Measurements from ENCODE around the gene CCDC134. TPM values are rescaled to one million over a fixed set of nuclear protein-coding genes. Genes with fewer than 3 reads are reported as not detected.

The CCDC134 gene
- polyA plus RNA-seq, 5 donors, result 8.1 to 10.0 (median 9.3) TPM

Other genes starting within 250 kb of the CCDC134 start
- gene CSDC2, start 239.7 kb upstream of the CCDC134 start, polyA plus RNA-seq (ENCODE audit: insufficient read depth in 1 of 5, insufficient read length in 5 of 5, low replicate concordance in 1 of 5), result 1 to 10 TPM; 3.2 to 7.3 (median 4.0) TPM
- gene PMM1, start 210.8 kb upstream of the CCDC134 start, polyA plus RNA-seq (ENCODE audit: insufficient read depth in 1 of 5, insufficient read length in 5 of 5, low replicate concordance in 1 of 5), result 10 to 100 TPM; 41.2 to 63.1 (median 52.3) TPM
- gene DESI1, start 179.6 kb upstream of the CCDC134 start, polyA plus RNA-seq (ENCODE audit: insufficient read depth in 1 of 5, insufficient read length in 5 of 5, low replicate concordance in 1 of 5), result 10 to 100 TPM; 19.4 to 30.8 (median 28.7) TPM
- gene XRCC6, start 179.4 kb upstream of the CCDC134 start, polyA plus RNA-seq (ENCODE audit: insufficient read depth in 1 of 5, insufficient read length in 5 of 5, low replicate concordance in 1 of 5), result 100 to 1,000 TPM; 307 to 378 (median 331) TPM
- gene SNU13, start 111.8 kb upstream of the CCDC134 start, polyA plus RNA-seq (ENCODE audit: insufficient read depth in 1 of 5, insufficient read length in 5 of 5, low replicate concordance in 1 of 5), result 100 to 1,000 TPM; 107 to 155 (median 115) TPM
- 1 to 10 TPM; 2.0 to 4.3 (median 2.9) TPM for gene MEI1, start 101.2 kb upstream of the CCDC134 start, polyA plus RNA-seq (ENCODE audit: insufficient read depth in 1 of 5, insufficient read length in 5 of 5, low replicate concordance in 1 of 5)
- 10 to 100 TPM; 52.1 to 92.9 (median 68.6) TPM for gene SREBF2, start 32.4 kb downstream of the CCDC134 start, polyA plus RNA-seq (ENCODE audit: insufficient read depth in 1 of 5, insufficient read length in 5 of 5, low replicate concordance in 1 of 5)
- under 1 TPM in 3 of 5 donors, not detected in 2; 0.08 to 0.27 (median 0.21) TPM for gene SHISA8, start 114.4 kb downstream of the CCDC134 start, polyA plus RNA-seq (ENCODE audit: insufficient read depth in 1 of 5, insufficient read length in 5 of 5, low replicate concordance in 1 of 5)
- 1 to 10 TPM; 1.5 to 3.0 (median 1.8) TPM for gene TNFRSF13C, start 126.1 kb downstream of the CCDC134 start, polyA plus RNA-seq (ENCODE audit: insufficient read depth in 1 of 5, insufficient read length in 5 of 5, low replicate concordance in 1 of 5)
- 10 to 100 TPM; 11.6 to 17.4 (median 15.6) TPM for gene CENPM, start 146.5 kb downstream of the CCDC134 start, polyA plus RNA-seq (ENCODE audit: insufficient read depth in 1 of 5, insufficient read length in 5 of 5, low replicate concordance in 1 of 5)
- gene SEPTIN3, start 168.8 kb downstream of the CCDC134 start, polyA plus RNA-seq (ENCODE audit: insufficient read depth in 1 of 5, insufficient read length in 5 of 5, low replicate concordance in 1 of 5), result 1 to 10 TPM; 1.3 to 1.7 (median 1.4) TPM
- 1 to 10 TPM; 2.3 to 4.4 (median 3.6) TPM for gene WBP2NL, start 198.1 kb downstream of the CCDC134 start, polyA plus RNA-seq (ENCODE audit: insufficient read depth in 1 of 5, insufficient read length in 5 of 5, low replicate concordance in 1 of 5)